Gastrocnemius medialis (tissue), 4 donors: Measurements from ENCODE around the gene DOC2B.
"Not testable (repeated sequence)": the region's sequence is repeated elsewhere in the genome, so short reads cannot be mapped to it uniquely, and the experiment has no call there.

Source experiments
- CTCF ChIP-seq, 5 experiments: fragments of 450-650 bp in 3 of 5; fragments of 200-600 bp in 2 of 5; sonication (generic) in 2 of 5; IDR thresholded peaks in 4 of 5; conservative IDR thresholded peaks in 1 of 5; 1 replicate in 4 of 5; 2 replicates in 1 of 5; pipeline ENCODE4 v1.5.1; 2016 to 2019; ENCODE audit warnings: antibody characterized with exemption in 5 of 5, mild to moderate bottlenecking in 3 of 5, moderate library complexity in 3 of 5
- POLR2A ChIP-seq, 2 donors: fragments of 450-650 bp; IDR thresholded peaks; one replicate each; pipeline ENCODE4 v1.6.1; 2017; ENCODE audit warnings: antibody characterized with exemption in 2 of 2, mild to moderate bottlenecking in 2 of 2, moderate library complexity in 2 of 2

GRCh38 chr17:215563-216478 lies 34.4 kb upstream of the DOC2B start:
- TF ChIP-seq CTCF (IDR thresholded peaks at IDR 0.05 in 4 of 5, conservative IDR thresholded peaks at IDR 0.05 in 1 of 5) = not testable (repeated sequence)
- peak in 1 of 2 donors; percentile 24 for TF ChIP-seq POLR2A (IDR thresholded peaks at IDR 0.05)
